Measurements from ENCODE around the gene EIPR1.
"Not testable (repeated sequence)": the region's sequence is repeated elsewhere in the genome, so short reads cannot be mapped to it uniquely, and the experiment has no call there.

- TF ChIP-seq POLR2A (IDR thresholded peaks at IDR 0.05; ENCODE audit: low read depth, low read length); TAF1 (IDR thresholded peaks at IDR 0.05; ENCODE audit: borderline replicate concordance, low read depth, low read length); POLR2AphosphoS5 (IDR thresholded peaks at IDR 0.05; ENCODE audit: low read depth, low read length): not testable (repeated sequence)
Observed at GRCh38 chr2:3357446-3357845, 20.2 kb downstream of the EIPR1 start.
